Endothelial cell of umbilical vein (primary cell): ENCODE data around the gene NTSR1. TPM values are rescaled to one million over a fixed set of nuclear protein-coding genes. Genes with fewer than 3 reads are reported as not detected.

ENCODE experiments used
- BruUV-seq: library from RNA; stranded (reverse); fragments of 400-500 nt; replicated peaks from 2 replicates; lab custom pipeline; 2021; lab: Mats Ljungman, UMichigan
- CTCF ChIA-PET: fragments of 300-600, 350-600 bp; sonication (Branson Sonifier 250); formaldehyde crosslinking; loops from one replicate; lab custom pipeline; 2021; ENCODE audit warnings: antibody characterized with exemption, inconsistent platforms; lab: Charles Lee
- POLR2A ChIA-PET: fragments of 300-600, 350-600 bp; sonication (Branson Sonifier 250); formaldehyde crosslinking; loops from one replicate; lab custom pipeline; 2021; ENCODE audit warnings: antibody characterized with exemption, inconsistent platforms; lab: Charles Lee
- DNase-seq: peaks from one replicate; pipeline ENCODE4 v3.0.0-alpha.2; 2011; ENCODE audit warnings: low read depth, low spot score
- FAIRE-seq: peaks from 2 replicates; lab custom pipeline; 2011; peaks lifted over from hg19 to GRCh38; lab: Jason Lieb, UNC
- H2AFZ ChIP-seq: 2 replicates; pipeline ENCODE4 v1.6.0; 2012; ENCODE audit warnings: low read depth, low read length, control low read depth, inconsistent platforms
- H3K27ac ChIP-seq: 2 replicates; pipeline ENCODE4 v1.5.1; 2011; ENCODE audit warnings: low read depth, mild to moderate bottlenecking, control low read depth, low read length, moderate library complexity; ENCODE audit not compliant: insufficient read depth
- H3K27me3 ChIP-seq, 2 experiments: 2 replicates each; pipeline versions ENCODE4 v1.6.0 to v1.6.1; 2011; ENCODE audit warnings: low read length in 2 of 2, mixed read lengths in 1 of 2; ENCODE audit not compliant: control insufficient read depth in 2 of 2, insufficient read depth in 2 of 2
- H3K36me3 ChIP-seq, 2 experiments: 2 replicates in 1 of 2; 3 replicates in 1 of 2; pipeline ENCODE4 v1.5.1; 2011; ENCODE audit warnings: low read length in 2 of 2, mild to moderate bottlenecking in 1 of 2, moderate library complexity in 1 of 2; ENCODE audit not compliant: control insufficient read depth in 2 of 2, insufficient read depth in 2 of 2; ENCODE audit errors: extremely low read depth in 1 of 2
- H3K4me1 ChIP-seq: 3 replicates; pipeline ENCODE4 v1.5.1; 2011; ENCODE audit warnings: mild to moderate bottlenecking, low read length; ENCODE audit not compliant: control insufficient read depth, insufficient read depth; ENCODE audit errors: extremely low read depth
- H3K4me2 ChIP-seq: 2 replicates; pipeline ENCODE4 v1.6.1; 2011; ENCODE audit warnings: low read length, control low read depth, mixed read lengths; ENCODE audit not compliant: insufficient read depth
- H3K4me3 ChIP-seq, 3 experiments: fragments of 200-600 bp in 1 of 3; sonication (generic), shearing (Covaris generic) in 1 of 3; replicated peaks in 1 of 3; 2 replicates each; pipeline ENCODE4 v1.5.1; 2011 to 2016; ENCODE audit warnings: control low read depth in 3 of 3, low read length in 3 of 3, mild to moderate bottlenecking in 2 of 3, inconsistent platforms in 1 of 3, low read depth in 1 of 3, moderate library complexity in 1 of 3; ENCODE audit not compliant: insufficient read depth in 1 of 3
- H3K79me2 ChIP-seq: 2 replicates; pipeline ENCODE4 v1.6.0; 2012; ENCODE audit warnings: low read length, inconsistent platforms; ENCODE audit not compliant: control insufficient read depth, insufficient read depth
- H3K9ac ChIP-seq: replicated peaks from 2 replicates; pipeline ENCODE3; 2011; ENCODE audit warnings: low read length, control low read depth; ENCODE audit not compliant: insufficient read depth; ENCODE audit errors: extremely low read depth
- H3K9me1 ChIP-seq: replicated peaks from 3 replicates; pipeline ENCODE4 v1.6.0; 2011; ENCODE audit warnings: mild to moderate bottlenecking, low read length; ENCODE audit not compliant: control insufficient read depth, insufficient read depth; ENCODE audit errors: extremely low read depth
- H3K9me3 ChIP-seq: replicated peaks from 2 replicates; pipeline ENCODE4 v1.5.1; 2012; ENCODE audit warnings: low read length, inconsistent platforms; ENCODE audit not compliant: control insufficient read depth, insufficient read depth
- H4K20me1 ChIP-seq: replicated peaks from 2 replicates; pipeline ENCODE3; 2011; ENCODE audit warnings: mild to moderate bottlenecking, low read length; ENCODE audit not compliant: control insufficient read depth, insufficient read depth; ENCODE audit errors: extremely low read depth
- CTCF ChIP-seq, 2 donors: IDR thresholded peaks; 1 replicate in 1 of 2; 2 replicates in 1 of 2; pipeline ENCODE4 v1.5.1; 2011; ENCODE audit warnings: low read length in 2 of 2, mild to moderate bottlenecking in 2 of 2, moderate library complexity in 2 of 2, control low read depth in 1 of 2, inconsistent platforms in 1 of 2, low read depth in 1 of 2; ENCODE audit not compliant: insufficient read depth in 1 of 2; ENCODE audit errors: extremely low read depth in 1 of 2
- EZH2 ChIP-seq: IDR thresholded peaks from 2 replicates; pipeline ENCODE4 v1.6.1; 2012; ENCODE audit warnings: borderline replicate concordance, low read depth, mild to moderate bottlenecking, moderate library complexity, low read length, inconsistent platforms; ENCODE audit not compliant: severe bottlenecking
- FOS ChIP-seq: IDR thresholded peaks from 2 replicates; pipeline ENCODE4 v1.6.1; 2011; ENCODE audit warnings: mild to moderate bottlenecking, low read length, moderate library complexity, borderline replicate concordance; ENCODE audit not compliant: insufficient read depth
- GATA2 ChIP-seq: IDR thresholded peaks from 2 replicates; pipeline ENCODE4 v1.7.0; 2011; ENCODE audit warnings: low read depth, mild to moderate bottlenecking, moderate library complexity, mixed read lengths, low read length; ENCODE audit not compliant: insufficient read length, insufficient read depth
- JUN ChIP-seq: IDR thresholded peaks from 2 replicates; pipeline ENCODE4 v1.6.1; 2011; ENCODE audit warnings: borderline replicate concordance, low read depth; ENCODE audit not compliant: insufficient read length, insufficient read depth
- MAX ChIP-seq: IDR thresholded peaks from 2 replicates; pipeline ENCODE4 v1.6.1; 2011; ENCODE audit not compliant: insufficient read depth, insufficient read length
- MYC ChIP-seq: IDR thresholded peaks from one replicate; pipeline ENCODE4 v1.6.1; 2011; ENCODE audit warnings: mild to moderate bottlenecking, low read depth, low read length
- POLR2A ChIP-seq: IDR thresholded peaks from 2 replicates; pipeline ENCODE4 v1.6.1; 2012; ENCODE audit warnings: low read depth, mild to moderate bottlenecking, control low read depth, low read length
- POLR2AphosphoS5 ChIP-seq: IDR thresholded peaks from 2 replicates; pipeline ENCODE4 v1.6.1; 2012; ENCODE audit warnings: low read depth, mild to moderate bottlenecking, control low read depth, low read length, moderate library complexity; ENCODE audit not compliant: insufficient read depth
- dilution Hi-C: fragments of 300-500 bp; cut with MboI; formaldehyde crosslinking; loops from one replicate; pipeline ENCODE4 v1.15.0; 2019; ENCODE audit warnings: low sequenced_read_pairs; ENCODE audit not compliant: extremely low pct_ligation_motif_present
- intact Hi-C: fragments of 100-400 bp; cut with micrococcal nuclease; formaldehyde crosslinking; loops from one replicate; pipeline ENCODE4 v1.10.0; 2022
- polyA plus RNA-seq, 4 experiments: library from polyadenylated mRNA; depleted of rRNA in 3 of 4; stranded (reverse) in 3 of 4; unstranded in 1 of 4; fragments of >200 nt; gene quantifications; 2 replicates each; pipeline versions ENCODE4 v1.2.1 to v1.2.3, GENCODE V29; 2011 to 2012; ENCODE audit warnings: missing spikeins in 1 of 4
- total RNA-seq: library from RNA; stranded (reverse); gene quantifications from 2 replicates; pipeline ENCODE4 v1.2.3, GENCODE V29; 2021

Gene NTSR1
- total and polyA plus RNA-seq, 2 donors (not counting 3 experiments of a cell fraction or from before 2014, with no cell fraction given): 0.14 to 2.1 TPM

DNA sequence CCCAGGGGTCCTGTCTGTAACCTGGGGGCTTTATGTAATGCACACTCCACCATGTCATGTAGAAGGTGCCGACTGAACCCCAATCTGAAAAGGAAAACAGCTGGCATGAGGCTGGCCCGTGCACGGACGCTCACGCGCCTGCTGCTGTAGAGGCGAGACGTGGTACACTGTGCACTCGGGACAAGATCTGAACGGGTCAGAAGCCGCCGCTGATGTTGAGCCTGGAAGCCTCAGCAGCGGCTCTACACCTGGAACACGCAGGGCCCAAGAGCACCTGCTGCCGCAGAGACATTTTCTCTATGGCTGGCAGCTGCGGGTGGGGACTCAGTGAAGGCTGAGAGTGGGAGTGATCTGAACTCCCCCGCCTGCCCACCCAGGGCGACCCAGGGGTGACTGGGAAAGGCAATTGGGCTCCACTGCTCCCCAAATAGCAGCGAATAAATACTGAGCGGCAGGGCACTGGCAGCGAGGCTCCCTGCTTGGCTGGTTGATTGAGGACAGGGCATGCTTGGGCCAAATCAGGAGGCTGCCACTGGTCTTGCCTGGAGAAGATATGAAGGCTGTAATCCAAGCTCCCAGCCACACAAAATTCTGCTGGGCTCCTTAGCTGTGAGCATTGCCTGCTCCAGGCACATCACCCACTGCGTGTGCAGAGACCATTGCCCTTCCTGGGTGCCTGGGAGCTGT is 93.5 kb downstream of the NTSR1 start:
- ChIA-PET POLR2A (no interaction called here), CTCF (no interaction called here)
- no peaks in the 10 kb centered on the region for H3K27me3 ChIP-seq
- H3K9me1 ChIP-seq: no peaks in the 10 kb centered on the region
- H4K20me1 ChIP-seq: no peaks in the 10 kb centered on the region
- H3K9me3 ChIP-seq: no peaks in the 10 kb centered on the region
- peaks cover 14% of the 10 kb centered on the region for H3K4me1 ChIP-seq
- dilution Hi-C loops: no loop called here
- H2AFZ ChIP-seq: no peak overlapping the region
- H3K4me3 ChIP-seq: no peak overlapping the region
- no peak overlapping the region for H3K9ac ChIP-seq
- TF ChIP-seq MYC (no peak), FOS (no peak), CTCF (IDR thresholded peaks at IDR 0.05; ENCODE audit: extremely low read depth in 1 of 2, insufficient read depth in 1 of 2, low read depth in 1 of 2, low read length in 2 of 2) (no peak), MAX (no peak), POLR2AphosphoS5 (no peak), JUN (no peak), POLR2A (no peak), EZH2 (no peak), GATA2 (no peak)
- H3K27ac ChIP-seq: no peak overlapping the region
- no peak overlapping the region for H3K4me2 ChIP-seq
- no peak for FAIRE-seq
- peaks cover 11 to 12% of the 10 kb centered on the region in 2 experiments for H3K36me3 ChIP-seq
- intact Hi-C loops: loop anchor here (10.0 kb wide), 1 partner anchor 417 kb away; the partner anchor contains the start of gene RPS21
- DNase-seq: no peak
- no TSS peak for BruUV-seq
- H3K79me2 ChIP-seq: peaks cover 28% of the 10 kb centered on the region
